Stimulated activated CD4-positive, alpha-beta T cell treated with anti-CD3 and anti-CD28 coated beads, Interleukin-15, amount 100 ng/mL, for 48 hours (primary cell): Measurements from ENCODE around the gene GALNT2.

Experiments used
- DNase-seq, 2 donors: peaks; one replicate each; pipeline ENCODE4 v3.0.0-alpha.2; 2020; ENCODE audit warnings: low read depth in 2 of 2

Gene GALNT2

DNA sequence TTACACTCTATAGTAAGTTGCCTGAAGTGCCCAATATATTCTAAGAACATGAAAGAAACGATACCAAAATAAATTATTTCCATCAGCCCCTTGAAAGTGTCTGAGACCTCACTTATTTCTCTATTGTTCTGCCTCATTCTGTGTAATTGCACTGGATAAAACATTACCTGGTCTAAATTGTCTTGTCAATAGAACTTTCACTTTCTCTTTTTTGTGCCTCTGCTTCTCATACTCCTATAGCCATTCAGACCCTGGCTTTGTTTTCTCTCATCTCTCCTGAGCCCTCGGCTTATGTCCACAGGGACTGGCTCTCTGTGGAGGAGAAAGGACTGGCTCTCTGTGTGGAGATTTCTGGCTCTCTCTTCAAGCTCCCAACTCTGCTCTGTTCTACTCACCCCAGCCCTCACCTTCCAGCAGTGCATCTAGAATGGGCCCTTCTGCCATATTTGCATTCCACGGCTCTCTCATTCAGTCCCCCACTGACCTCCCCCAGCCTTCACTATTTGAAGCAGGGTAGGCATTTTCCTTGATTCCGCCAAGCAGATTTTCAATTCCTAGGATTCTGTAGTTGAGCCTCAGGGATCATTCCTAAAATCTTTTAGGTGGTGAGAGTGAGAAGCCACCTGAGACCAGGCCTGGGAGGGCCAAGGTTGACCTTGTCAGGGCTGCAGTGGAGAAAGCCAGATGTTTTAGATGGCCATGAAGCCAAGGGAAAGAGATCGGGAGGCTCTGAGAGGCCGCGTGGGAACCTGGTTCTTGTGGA, 15.9 kb upstream of the GALNT2 start:
- no peak for DNase-seq

DNA sequence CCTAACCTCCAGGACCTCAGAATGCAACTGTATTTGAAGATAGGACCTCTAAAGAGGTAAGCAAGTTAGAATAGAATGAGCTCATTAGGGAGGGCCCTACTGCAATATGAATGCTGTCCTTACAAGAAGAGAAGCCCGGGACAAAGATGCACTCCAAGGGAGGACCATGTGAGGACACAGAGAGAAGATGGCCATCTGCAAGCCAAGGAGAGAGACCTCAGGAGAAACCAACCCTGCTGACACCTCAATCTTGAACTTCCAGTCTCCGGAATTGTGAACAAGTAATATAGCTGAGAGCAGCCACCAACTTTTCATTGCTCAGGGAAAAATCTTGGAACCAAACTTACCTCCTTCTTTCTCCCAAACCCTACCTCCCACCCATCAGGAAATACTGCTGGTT, 15.0 kb upstream of the GALNT2 start:
- no peak for DNase-seq

DNA sequence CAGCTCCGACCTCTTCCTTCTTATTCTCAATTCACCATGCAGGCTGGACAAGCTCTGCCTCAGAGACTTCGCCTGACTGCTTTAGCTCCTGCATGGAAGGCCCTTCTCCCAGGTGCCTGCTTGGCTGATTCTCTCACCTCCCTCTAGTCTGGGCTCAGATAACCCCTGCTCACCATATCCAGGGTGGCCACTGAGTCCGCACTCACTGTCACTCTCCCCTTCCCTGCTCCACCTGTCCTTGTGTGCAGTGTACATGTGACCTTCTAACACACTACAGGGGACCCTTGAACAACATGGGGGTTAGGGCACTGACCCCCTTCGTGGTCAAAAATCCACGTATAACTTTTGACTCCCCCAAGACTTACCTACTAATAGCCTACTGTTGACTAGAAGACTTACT, 14.4 kb upstream of the GALNT2 start:
- no peak for DNase-seq

DNA sequence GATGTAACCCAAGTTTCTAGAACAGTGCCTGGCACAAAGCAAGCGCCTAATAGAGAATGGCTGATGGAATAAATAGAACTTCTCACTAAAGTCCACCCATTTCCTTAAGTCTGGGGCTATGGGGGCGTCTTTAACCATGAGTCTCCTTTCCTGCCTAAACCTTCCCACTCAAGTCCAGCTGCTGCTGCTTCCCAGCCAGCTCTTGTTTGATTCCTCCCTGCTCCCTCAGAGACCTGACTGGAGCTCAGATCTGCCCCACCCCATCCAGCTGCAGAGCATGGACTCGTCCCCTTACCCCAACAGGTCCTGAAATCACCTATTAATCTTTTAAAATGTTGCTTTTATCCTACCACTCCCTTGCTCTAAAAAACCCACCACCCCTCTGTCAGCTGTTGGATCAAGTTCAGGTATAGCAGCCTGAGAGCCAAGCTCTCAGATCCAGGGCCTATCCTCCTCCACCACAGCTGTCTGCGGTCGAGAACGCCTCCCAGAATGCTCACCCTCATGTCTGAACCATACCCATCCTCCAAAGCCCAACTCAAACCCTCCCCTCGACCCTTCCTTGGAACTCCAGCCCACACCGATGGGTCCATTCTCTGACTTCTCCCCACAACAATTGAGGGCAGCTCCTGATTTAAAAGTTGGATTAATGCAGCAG, 12.8 kb upstream of the GALNT2 start:
- DNase-seq = no peak

DNA sequence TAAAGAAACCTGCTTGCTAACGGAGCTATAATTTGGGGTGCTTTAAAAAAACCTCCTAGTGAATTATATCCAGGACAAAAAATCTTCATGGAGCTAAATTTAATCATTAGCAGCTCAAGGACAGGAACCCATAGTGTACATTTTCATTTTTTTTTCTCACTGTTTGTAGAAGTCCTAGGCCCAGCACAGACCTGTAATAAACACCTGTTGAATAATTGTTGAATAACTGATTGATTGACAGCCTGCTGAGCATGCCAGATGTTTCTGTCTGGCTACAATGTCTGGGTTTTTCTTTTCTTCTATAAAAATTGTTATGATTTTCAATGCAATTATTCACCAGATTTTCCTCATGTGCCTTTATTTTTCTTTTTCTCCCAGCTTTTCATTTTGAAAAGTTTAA, 10.9 kb upstream of the GALNT2 start:
- DNase-seq = no peak

DNA sequence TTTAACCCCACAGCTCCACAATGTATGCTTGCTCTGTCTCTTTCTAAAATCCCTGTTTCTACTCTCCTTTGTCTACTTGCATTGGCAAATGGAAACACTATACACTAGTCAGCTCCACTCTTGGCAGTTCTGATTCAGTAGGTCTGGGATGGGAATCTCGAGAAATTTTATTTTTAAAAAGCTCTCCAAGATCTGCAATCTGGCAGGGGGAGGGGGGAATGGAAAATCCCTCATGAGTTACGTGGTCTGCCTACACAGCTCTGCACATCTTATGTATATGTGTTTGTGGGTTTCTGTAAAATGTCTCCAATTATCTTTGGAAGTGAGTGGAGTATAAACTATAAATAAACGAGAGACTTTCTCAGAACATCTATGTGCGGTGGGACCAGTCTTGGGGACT, 9.9 kb upstream of the GALNT2 start:
- no peak for DNase-seq

DNA sequence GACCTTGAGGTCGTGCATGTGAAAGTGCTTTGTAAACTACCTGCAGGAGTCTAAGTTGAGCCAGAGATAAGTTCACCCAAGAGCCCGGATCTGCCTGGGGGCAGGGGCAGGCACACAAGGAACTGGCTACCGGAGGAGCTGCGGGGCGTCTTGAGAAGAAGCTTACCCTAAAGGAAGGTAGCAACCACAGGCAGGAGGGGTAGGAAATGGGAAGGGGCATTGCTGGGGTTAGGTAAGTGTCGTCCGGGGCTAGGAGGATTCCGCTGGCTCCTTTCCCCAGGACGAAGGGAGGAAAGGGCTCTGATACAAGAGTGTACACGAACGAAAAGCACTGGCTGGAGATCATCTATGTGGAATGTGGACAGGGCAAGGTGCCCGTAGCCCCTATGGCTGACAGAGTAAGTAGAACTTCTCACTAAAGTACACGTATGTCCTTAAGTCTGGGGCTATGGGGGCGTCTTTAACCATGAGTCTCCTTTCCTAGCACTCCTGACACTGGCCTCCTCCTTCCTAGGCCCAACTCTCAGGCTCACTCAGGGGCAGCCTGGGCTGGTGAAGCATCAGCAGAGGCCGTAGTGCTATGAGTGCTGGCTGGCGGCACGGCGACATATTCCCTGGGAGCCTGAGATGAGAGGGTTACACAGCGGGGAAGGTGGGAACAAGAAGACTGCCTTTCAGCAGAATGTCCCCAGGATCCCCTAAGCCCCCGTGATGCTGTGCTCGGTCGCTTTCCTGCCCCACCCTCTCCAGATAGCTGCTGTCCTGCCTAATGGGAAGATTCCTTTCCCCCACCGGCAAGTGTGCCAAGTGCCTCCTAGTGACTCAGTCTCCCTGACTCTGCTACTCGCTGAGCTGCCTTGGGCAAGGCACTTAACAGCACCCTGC, 9.1 kb upstream of the GALNT2 start:
- no peak for DNase-seq

DNA sequence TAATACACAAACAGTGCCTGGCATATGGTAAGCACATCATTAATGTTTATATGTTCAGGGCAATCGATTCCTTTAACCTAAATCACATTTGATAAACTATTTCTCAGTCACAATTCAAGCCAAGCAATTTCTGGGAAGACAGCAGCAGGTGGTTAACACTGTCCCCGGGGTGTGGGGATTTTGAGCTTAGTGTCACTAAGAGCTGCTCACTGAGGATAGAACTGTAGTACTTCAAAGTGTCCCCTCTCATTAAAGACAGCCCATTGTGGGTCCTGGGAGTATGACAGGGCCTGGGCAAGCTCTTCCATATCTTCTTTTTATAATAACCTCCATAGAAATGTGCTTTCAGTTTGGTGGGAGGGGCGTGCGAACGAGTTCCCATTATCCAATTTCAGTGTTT, 8.4 kb upstream of the GALNT2 start:
- DNase-seq = no peak

DNA sequence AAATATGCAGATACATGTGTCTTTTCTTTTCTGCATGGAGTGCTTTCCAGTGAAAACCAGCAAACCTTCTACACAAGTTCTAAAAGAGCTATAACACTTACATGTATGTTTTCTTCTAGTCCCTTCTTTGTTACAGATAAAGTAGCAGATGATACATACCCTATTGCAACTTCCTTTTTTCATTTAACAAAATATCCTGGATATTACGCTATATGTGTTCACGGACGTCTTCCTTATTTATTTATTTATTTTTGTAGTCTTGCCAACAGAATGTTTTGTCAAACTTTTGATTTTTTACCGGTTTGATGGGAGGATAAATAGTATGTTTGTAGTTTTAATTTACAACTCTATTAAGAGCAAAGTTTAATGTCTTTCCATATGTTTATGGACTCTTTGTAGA, 5.2 kb upstream of the GALNT2 start:
- no peak for DNase-seq

DNA sequence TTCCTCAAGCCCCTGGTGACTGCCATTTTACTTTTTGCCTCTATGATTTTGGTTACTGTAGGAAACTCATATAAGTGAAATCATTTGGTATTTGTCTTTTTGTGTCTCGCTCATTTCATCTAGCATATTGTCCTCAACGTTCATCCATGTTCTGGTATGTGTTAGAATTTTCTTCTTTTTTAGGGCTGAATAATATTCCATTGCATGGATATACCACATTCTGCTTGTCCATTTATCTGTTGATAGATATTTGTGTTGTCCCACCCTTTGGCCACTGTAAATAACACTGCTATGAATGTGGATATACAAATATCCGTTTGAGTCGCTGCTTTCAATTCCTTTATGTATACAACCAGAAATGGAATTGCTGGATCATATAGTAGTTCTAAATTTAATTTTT, 4.5 kb upstream of the GALNT2 start:
- DNase-seq = no peak

DNA sequence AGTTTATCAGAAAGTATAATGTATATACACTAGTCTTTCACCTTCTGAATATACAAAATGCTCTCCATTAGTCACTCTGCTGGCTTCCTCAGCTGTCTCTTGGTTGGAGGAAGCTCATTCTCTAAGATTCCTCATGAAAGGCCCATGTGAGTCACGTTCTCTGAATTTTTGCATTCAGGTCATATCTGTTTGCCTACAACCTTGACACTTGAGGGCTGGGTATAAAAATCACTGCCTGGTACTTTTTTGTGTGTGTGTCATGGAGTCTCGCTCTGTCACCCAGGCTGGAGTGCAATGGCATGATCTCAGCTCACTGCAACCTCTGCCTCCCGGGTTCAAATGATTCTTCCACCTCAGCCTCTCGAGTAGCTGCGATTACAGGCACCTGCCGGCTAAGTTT, 2.8 kb upstream of the GALNT2 start:
- DNase-seq = no peak

DNA sequence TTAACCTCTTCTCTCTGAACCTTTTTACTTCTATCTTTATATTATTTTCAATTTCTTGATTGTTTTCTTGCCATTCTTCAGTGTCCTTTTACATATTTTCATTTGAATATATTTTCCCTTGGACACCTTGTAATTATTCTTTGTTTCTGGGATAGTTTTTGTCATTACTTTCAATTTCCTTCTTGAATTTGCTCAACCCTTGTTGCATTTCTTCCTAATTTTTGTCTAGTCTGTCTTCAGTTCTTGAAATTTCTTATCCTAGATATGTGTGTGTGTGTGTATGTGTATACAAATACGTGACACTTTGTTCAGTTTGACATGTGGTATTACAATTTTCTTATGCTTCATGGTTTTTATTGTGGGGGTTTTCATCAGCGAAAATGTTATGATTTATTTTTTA, 1.9 kb upstream of the GALNT2 start:
- DNase-seq = no peak

DNA sequence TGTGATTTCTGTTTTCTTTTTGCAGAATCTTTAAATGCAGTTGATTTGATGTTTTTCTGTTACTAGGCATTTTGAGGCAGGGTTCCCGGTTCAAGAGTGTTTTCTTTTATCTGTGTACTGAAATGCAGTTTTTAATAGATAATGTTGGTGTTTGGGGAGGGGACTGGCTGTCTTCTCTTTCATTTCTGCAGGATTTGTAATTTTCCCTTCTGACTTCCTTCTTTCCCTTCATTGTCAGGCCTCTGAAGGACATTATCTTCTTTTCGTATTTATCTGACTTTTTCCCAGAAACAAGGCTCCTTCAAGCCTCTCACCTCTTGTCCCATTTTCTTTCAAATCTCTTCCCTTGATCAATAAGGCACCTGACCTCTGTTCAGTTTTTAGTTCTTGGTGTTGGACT, 1.5 kb upstream of the GALNT2 start:
- no peak for DNase-seq

DNA sequence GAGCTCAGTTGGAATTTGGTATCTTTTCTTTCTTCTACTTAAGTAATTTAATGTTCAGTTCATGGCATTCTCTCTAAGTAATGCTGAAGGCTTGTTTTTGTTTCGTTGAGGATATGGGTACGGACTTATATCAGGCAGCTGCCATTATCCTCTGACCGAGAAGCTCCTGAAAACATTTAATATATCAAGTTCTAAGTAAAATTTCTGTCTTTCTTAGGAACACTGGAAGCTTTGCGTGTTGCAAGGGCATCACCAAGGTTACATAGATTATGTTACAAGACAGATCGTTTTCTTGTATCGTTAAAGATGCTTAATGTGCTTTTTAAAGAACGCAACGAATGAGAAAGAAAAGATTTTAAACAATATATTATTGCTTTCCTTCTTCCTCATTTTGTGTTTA, 1.0 kb upstream of the GALNT2 start:
- no peak for DNase-seq

DNA sequence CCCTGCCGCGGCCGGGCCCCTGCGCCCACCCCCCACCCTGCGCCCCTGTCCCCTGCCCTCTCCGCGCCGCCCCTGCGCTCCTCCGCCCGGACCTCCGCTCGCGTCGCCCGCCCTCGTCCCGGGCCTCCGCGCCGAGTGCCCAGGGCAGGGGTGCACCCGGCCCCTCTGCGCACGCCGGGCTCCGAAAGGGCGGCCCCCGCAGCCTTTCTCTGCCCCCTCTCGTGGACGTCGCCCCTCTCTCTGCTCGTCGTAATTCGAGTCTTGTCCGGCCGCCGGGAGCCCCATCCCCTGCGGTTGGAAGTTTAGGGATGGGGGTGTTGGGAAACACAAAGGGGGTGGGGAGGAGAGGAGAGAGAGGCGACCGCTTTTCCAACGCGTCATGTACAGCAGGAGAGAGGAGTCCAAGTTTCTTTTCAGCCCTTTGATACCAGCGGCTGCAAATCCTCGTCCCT, 407 bp downstream of the GALNT2 start:
- DNase-seq = no peak

DNA sequence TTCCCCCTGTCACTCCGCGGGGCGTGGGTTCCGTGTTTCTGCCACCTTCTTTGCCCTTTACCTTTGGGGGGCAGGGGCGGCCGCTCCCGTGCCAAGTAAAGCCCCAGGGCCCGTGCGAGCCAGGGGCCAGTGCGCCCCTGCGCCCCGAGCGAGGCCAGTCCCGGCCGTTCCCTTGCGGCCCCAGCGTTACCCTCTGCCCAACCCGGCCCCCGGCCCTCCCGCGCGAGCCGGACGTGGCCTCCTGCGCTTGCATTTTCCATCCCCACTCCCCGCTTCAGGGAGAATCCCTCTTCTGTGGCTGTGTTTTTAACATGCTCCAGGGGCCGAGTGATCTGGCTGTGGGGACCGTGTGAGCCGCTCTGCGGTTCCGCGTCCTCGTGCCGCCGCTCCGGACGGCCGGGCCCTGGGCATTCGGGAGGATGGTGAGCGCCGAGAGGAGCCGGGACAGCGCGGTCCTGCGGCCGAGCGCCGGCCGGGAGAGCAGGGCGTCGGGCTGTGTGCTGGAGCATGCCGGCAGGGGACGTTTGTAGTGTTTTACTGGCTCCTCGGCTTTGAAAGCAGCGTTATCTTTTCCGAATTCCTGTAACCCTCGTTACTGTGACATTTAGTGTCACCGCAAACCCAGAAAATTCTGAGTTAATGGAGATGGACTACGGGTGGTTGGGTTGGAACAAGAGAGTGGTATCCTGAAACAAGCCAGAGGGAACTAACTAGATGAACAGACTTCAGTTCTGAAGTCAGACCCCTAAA, 1.0 kb downstream of the GALNT2 start:
- no peak for DNase-seq

DNA sequence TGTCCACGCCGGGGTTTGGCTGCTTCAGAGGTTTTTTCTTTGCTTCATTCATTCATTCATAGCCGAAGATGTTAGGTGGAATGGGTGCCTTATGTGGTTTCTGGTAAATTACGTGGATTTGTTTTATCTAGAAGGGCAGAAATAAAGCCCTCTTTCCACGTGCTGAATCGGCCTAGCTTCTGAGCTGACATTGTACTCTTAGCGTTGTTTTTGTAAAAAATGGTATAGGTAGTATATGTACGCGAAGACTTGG, 1.5 kb downstream of the GALNT2 start:
- no peak for DNase-seq

DNA sequence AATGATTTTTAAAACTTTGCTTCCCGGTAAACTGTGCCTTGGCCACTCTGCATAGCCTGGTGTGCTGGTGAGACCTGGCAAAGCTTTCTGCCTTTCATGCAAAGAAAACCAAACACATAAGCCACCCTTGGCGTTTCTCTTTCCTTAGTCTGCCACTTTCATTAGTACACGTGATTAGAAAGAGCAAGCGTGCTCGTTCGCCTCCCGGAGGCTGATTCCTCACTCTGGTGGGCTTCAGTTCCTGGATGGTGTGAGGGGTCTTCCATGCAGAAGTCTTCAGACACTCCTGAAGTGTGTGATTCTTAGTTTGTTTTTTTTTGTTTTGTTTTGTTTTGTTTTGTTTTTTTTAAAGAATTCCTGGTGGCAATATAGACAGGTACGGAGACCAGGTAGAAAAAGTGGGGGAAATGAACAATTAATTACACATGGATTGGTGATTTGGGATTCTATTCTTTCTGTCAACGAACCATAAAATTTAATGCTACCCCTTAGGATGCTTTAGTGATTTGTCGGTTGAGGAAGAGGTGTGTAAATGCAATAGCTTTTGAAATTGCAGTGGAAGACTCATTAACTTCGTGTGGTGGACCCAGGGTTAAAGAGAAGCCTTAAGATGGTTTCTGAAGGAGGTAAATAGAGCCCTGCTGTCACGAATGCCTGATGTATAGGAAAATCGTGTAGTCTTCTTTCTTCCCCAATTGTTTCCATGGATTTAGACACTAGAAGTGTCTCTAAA, 2.1 kb downstream of the GALNT2 start:
- DNase-seq = no peak

DNA sequence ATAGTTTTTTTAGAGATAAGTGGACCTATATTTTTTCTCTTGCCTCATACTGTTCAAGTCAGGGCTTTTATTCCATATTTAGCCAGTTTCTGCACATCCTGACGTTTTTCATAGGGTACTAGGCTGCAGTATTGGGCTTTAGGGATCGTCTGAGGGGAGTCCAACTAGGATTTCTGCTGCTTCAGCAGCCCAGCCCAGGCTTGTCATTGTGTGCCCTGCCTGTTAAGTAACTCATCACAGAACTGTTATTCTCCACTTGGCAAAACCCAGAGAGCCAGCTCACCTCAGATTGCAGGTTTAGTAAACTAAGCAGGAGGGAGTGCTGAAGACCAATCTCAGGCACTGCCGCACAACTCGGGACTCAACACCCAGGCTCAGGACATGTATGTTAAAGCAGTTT, 2.8 kb downstream of the GALNT2 start:
- no peak for DNase-seq

DNA sequence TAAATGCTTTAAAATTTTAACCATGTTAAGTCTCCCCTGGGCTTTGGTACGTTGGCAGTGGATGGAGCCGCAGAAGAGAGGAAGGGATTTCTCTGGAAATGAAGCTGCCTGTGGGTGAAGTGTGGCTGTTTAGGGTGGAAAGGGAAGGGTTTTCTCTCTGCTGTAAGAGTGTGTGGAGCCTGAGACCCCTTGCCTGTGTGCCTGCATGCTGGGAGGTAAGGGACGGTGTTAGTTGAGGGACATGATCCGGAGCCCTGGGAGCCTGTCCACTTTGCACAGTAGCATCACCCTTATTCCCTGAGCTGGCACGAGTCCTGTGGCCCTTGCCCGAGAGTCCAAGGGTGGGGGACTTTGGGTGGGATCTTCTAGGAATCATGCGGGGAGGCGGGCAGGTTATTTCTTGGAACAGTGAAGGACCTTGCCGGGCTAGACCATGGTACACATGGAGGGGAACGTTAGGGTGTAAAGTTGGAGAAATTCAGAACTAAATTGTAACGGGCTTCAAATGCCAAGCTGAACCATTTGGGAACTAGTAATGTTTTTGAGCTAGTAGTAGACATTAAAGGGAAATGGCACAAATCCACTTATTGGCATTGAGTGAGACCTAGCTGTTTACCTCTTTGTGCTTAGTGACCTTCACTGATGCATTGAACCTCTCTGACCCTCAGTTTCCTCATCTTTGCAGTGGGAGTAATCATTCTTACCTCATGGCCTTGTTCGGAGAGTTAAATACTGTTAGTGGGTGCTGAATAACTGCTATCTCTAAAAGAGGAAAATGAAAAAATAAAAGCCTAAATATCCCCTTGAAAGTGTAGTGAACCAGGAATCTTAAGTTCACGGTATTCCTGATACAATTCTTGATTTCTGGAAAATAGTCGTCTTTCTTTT, 3.5 kb downstream of the GALNT2 start:
- DNase-seq = no peak

DNA sequence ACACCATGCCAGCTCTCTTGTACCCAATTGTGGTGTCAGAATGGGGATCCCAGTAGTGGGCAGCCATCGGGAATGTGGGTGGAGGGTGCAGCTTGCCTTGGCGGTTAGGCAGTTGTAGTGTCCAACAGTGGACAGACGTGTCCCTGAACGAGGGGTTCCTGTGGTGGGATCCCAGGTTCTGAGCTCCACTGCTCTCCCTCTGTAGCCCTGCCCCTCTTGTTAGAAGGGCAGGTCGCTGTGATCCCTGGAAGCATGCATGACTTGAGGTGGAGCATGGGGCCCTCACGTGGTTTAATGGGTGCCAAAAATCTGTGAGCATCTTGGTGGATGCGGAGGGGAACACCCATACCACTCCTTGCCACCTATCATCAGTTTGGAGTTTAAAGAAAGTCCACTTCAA, 4.3 kb downstream of the GALNT2 start:
- no peak for DNase-seq
